K562 treated with DMSO at 1 percent for 48 hours (cell line): Measurements from ENCODE around the gene BTAF1. TPM values are rescaled to one million over a fixed set of nuclear protein-coding genes. Genes with fewer than 3 reads are reported as not detected.

Source experiments
- total RNA-seq: library from RNA; unstranded; fragments of 300-600 nt; gene quantifications from 2 replicates; pipeline ENCODE4 v1.2.3, GENCODE V29; 2022; ENCODE audit warnings: low replicate concordance; ENCODE audit errors: extremely low read depth

BTAF1 gene
- not detected in 2 replicates for total RNA-seq

GRCh38 chr10:91923371-91924211, at the start of gene BTAF1:
Gene BTAF1 (plus strand): TSS chr10:91923770. CDS start chr10:91924077, 307 bp downstream.

GRCh38 chr10:91909117-91909677, 14.4 kb upstream of the BTAF1 start, which contains the start of gene FGFBP3:
Gene FGFBP3 (minus strand): TSS chr10:91909486. CDS start chr10:91908969, 517 bp downstream.

Other genes starting within 250 kb of the BTAF1 start
- gene TNKS2, start 125.3 kb upstream of the BTAF1 start, total RNA-seq, result not detected in 2 replicates
- not detected in 2 replicates for gene FGFBP3, start 14.3 kb upstream of the BTAF1 start, total RNA-seq